DOHH2 (cell line): ENCODE data around the gene INPP5B.

Experiments used
- H3F3A ChIP-seq: fragments of 200-600 bp; sonication (generic), shearing (Covaris generic); 2 replicates; pipeline ENCODE4 v1.6.0; 2016; ENCODE audit warnings: antibody characterized with exemption, mild to moderate bottlenecking; ENCODE audit not compliant: control insufficient read depth, insufficient read depth
- H3K27ac ChIP-seq: fragments of 200-600 bp; sonication (generic); 2 replicates; pipeline ENCODE4 v1.5.1; 2014; ENCODE audit warnings: low read depth, mild to moderate bottlenecking, low read length, moderate library complexity
- H3K27me3 ChIP-seq: fragments of 200-600 bp; sonication (generic); 2 replicates; pipeline ENCODE4 v1.6.1; 2014; ENCODE audit warnings: mild to moderate bottlenecking, low read length, mixed read lengths; ENCODE audit not compliant: control insufficient read depth
- H3K36me3 ChIP-seq: fragments of 200-600 bp; sonication (generic); 2 replicates; pipeline ENCODE4 v1.6.1; 2014; ENCODE audit warnings: mild to moderate bottlenecking, low read length, moderate library complexity, mixed read lengths; ENCODE audit not compliant: control insufficient read depth
- H3K4me1 ChIP-seq: fragments of 200-600 bp; sonication (generic); 2 replicates; pipeline ENCODE4 v1.6.1; 2014; ENCODE audit warnings: mild to moderate bottlenecking, low read length, mixed read lengths; ENCODE audit not compliant: control insufficient read depth
- H3K4me2 ChIP-seq: fragments of 200-600 bp; sonication (generic); 2 replicates; pipeline ENCODE4 v1.6.0; 2014; ENCODE audit warnings: mild to moderate bottlenecking, low read length, moderate library complexity
- H3K4me3 ChIP-seq: fragments of 200-600 bp; sonication (generic); 2 replicates; pipeline ENCODE4 v1.5.1; 2014; ENCODE audit warnings: mild to moderate bottlenecking, low read length, mixed read lengths
- H3K79me2 ChIP-seq: fragments of 200-600 bp; sonication (generic); 2 replicates; pipeline ENCODE4 v1.6.1; 2014; ENCODE audit warnings: mild to moderate bottlenecking, low read length, mixed read lengths; ENCODE audit not compliant: control insufficient read depth
- H3K9me2 ChIP-seq: fragments of 200-600 bp; sonication (generic); replicated peaks from 2 replicates; pipeline ENCODE4 v1.6.1; 2014; ENCODE audit warnings: mild to moderate bottlenecking, low read length, mixed read lengths; ENCODE audit not compliant: control insufficient read depth
- H3K9me3 ChIP-seq: fragments of 200-600 bp; sonication (generic); 2 replicates; pipeline ENCODE4 v1.6.1; 2014; ENCODE audit warnings: antibody characterized with exemption, low read length, mixed read lengths; ENCODE audit not compliant: control insufficient read depth, insufficient read depth
- H4K20me1 ChIP-seq: fragments of 200-600 bp; sonication (generic); 2 replicates; pipeline ENCODE4 v1.6.0; 2014; ENCODE audit warnings: low read depth, mild to moderate bottlenecking, antibody characterized with exemption, low read length, moderate library complexity; ENCODE audit not compliant: control insufficient read depth, insufficient read depth
- CTCF ChIP-seq: fragments of 200-600 bp; sonication (generic); IDR thresholded peaks from one replicate; pipeline ENCODE4 v1.5.1; 2014; ENCODE audit warnings: antibody characterized with exemption, mild to moderate bottlenecking, low read depth, low read length; ENCODE audit not compliant: poor library complexity, severe bottlenecking
- EZH2phosphoT487 ChIP-seq: fragments of 200-600 bp; sonication (generic); IDR thresholded peaks from 2 replicates; pipeline ENCODE4 v1.6.1; 2017; ENCODE audit warnings: borderline replicate concordance, mild to moderate bottlenecking, antibody characterized with exemption, low read length, moderate library complexity, mixed read lengths

INPP5B gene

GRCh38 chr1:37930246-37931101 is 16.4 kb downstream of the INPP5B start:
- H3K27ac ChIP-seq: peak overlapping the region; percentile 36
- H3K4me2 ChIP-seq: peak overlapping the region; percentile 98
- H3F3A ChIP-seq: peaks cover 13% of the 10 kb centered on the region
- no peaks in the 10 kb centered on the region for H3K9me3 ChIP-seq
- H3K9me2 ChIP-seq: no peaks in the 10 kb centered on the region
- peaks cover 61% of the 10 kb centered on the region for H3K4me1 ChIP-seq
- H3K79me2 ChIP-seq: peaks cover 63% of the 10 kb centered on the region
- TF ChIP-seq CTCF (no peak), EZH2phosphoT487 (no peak)
- peak overlapping the region; percentile 86 for H3K4me3 ChIP-seq
- H3K27me3 ChIP-seq: no peaks in the 10 kb centered on the region
- H3K36me3 ChIP-seq: peaks cover 22% of the 10 kb centered on the region
- 0 out of 2 replicates have a peak, but pooled peaks cover 5% of the 10 kb centered on the region for H4K20me1 ChIP-seq

- H3K4me3 ChIP-seq: peak overlapping the region; percentile 50
- H3K9me2 ChIP-seq: no peaks in the 10 kb centered on the region
- no peaks in the 10 kb centered on the region for H3K9me3 ChIP-seq
Observed at GRCh38 chr1:37926038-37926924, 20.6 kb downstream of the INPP5B start.

GRCh38 chr1:37925316-37925715 is 21.5 kb downstream of the INPP5B start:
- Histone ChIP-seq H3K27ac (peak overlapping the region; percentile 82), H3K79me2 (peaks cover 95% of the 10 kb centered on the region), H3K36me3 (peaks cover 16% of the 10 kb centered on the region), H3K4me3 (peak overlapping the region; percentile 50), H3F3A (peaks cover 32% of the 10 kb centered on the region), H3K4me2 (peak overlapping the region; percentile 62), H3K27me3 (no peaks in the 10 kb centered on the region), H3K9me2 (no peaks in the 10 kb centered on the region), H4K20me1 (no peaks in the 10 kb centered on the region), H3K9me3 (no peaks in the 10 kb centered on the region), H3K4me1 (peaks cover 95% of the 10 kb centered on the region)
- TF ChIP-seq CTCF (no peak), EZH2phosphoT487 (no peak)

More at GRCh38 chr1:37926038-37926924, 20.6 kb downstream of the INPP5B start:
- Histone ChIP-seq H3K4me1 (peaks cover 92% of the 10 kb centered on the region), H4K20me1 (0 out of 2 replicates have a peak, but pooled peaks cover 5% of the 10 kb centered on the region), H3K79me2 (peaks cover 95% of the 10 kb centered on the region), H3K4me2 (peak overlapping the region; percentile 62), H3F3A (peaks cover 32% of the 10 kb centered on the region), H3K27ac (peak overlapping the region; percentile 82), H3K36me3 (peaks cover 21% of the 10 kb centered on the region), H3K27me3 (no peaks in the 10 kb centered on the region)
- TF ChIP-seq CTCF (no peak), EZH2phosphoT487 (no peak)
